ENCODE results near the gene TMEM239.

The TMEM239 gene

GRCh38 chr20:2865630-2866029 lies 49.5 kb downstream of the TMEM239 start:
- H3K14ac ChIP-seq (ENCODE audit: low read length in 2 of 2) = no peak overlapping the region
- no peak overlapping the region for H2BK15ac ChIP-seq (ENCODE audit: low read depth, poor library complexity, severe bottlenecking)
- WGBS = 94% methylated on average over 3 of the region's 3 CpGs
- no peak overlapping the region for H3K4ac ChIP-seq (ENCODE audit: low read depth in 1 of 2, low read length in 2 of 2)
- H3K4me1 ChIP-seq (ENCODE audit: control insufficient read depth, insufficient read depth, low read depth, low read length) = peaks cover 4% of the 10 kb centered on the region
- no peak overlapping the region for H2BK120ac ChIP-seq (ENCODE audit: low read depth, low read length)
- H3K9ac ChIP-seq (ENCODE audit: low read length) = no peak overlapping the region
- no peak overlapping the region for H3K27ac ChIP-seq (ENCODE audit: low read length, poor library complexity, severe bottlenecking)
- H3K23ac ChIP-seq (ENCODE audit: low read length in 2 of 2) = no peak overlapping the region
- H2BK5ac ChIP-seq (ENCODE audit: low read depth, low read length, poor library complexity, severe bottlenecking) = no peak overlapping the region
- H3K18ac ChIP-seq (ENCODE audit: low read depth in 1 of 2, low read length in 2 of 2) = no peak overlapping the region
- H3K36me3 ChIP-seq (ENCODE audit: control insufficient read depth in 1 of 2, insufficient read depth in 2 of 2, low read depth in 1 of 2, low read length in 2 of 2) = peaks cover 60 to 63% of the 10 kb centered on the region in 2 experiments
- DNase-seq = no peak
- no peak overlapping the region for H4K91ac ChIP-seq (ENCODE audit: low read length)
- no peak overlapping the region for H4K8ac ChIP-seq (ENCODE audit: low read length)
- no peak overlapping the region for H2BK12ac ChIP-seq (ENCODE audit: low read length in 2 of 2)
- no peaks in the 10 kb centered on the region for H3K9me3 ChIP-seq (ENCODE audit: control insufficient read depth, low read length)
- no peaks in the 10 kb centered on the region for H3K27me3 ChIP-seq (ENCODE audit: control insufficient read depth in 1 of 2, insufficient read depth in 1 of 2, low read length in 2 of 2)
- H3K4me2 ChIP-seq (ENCODE audit: low read length, poor library complexity, severe bottlenecking) = no peak overlapping the region
- no peak overlapping the region for H2AK5ac ChIP-seq (ENCODE audit: low read length, severe bottlenecking)
- peaks cover under 1% of the 10 kb centered on the region for H3K79me1 ChIP-seq (replicated peaks; ENCODE audit: low read length, poor library complexity, severe bottlenecking)
- no peak overlapping the region for H3K4me3 ChIP-seq (ENCODE audit: insufficient read depth in 1 of 2, low read depth in 1 of 2, low read length in 2 of 2)
- no peak overlapping the region for H2AFZ ChIP-seq (ENCODE audit: low read depth, low read length)

DNA sequence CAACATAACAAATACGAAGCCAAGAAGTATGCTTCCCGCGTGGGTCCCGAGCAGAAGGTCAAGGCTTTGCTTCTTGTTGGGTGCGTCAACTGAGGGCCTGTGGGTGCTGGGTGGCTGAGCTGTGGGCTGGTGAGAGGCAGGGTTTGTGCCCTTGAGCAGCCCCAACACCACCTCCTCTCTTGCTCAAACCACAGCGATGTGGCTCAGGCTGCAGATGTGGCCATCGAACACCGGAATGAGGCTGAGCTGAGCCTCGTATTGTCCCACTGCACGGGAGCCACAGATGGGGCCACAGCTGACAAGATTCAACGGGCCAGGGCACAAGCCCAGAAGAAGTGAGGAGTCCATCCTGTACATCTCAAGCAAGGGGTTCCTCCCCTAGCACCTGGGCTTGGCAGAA lies 50.1 kb downstream of the TMEM239 start:
- no peak overlapping the region for H2BK120ac ChIP-seq (ENCODE audit: low read depth, low read length)

GRCh38 chr20:2867081-2867864 lies 51.1 kb downstream of the TMEM239 start:
- DNase-seq = no peak
- Histone ChIP-seq H4K8ac (ENCODE audit: low read length) (no peak overlapping the region), H2BK12ac (ENCODE audit: low read length in 2 of 2) (no peak overlapping the region), H4K91ac (ENCODE audit: low read length) (no peak overlapping the region), H3K23ac (ENCODE audit: low read length in 2 of 2) (no peak overlapping the region), H2BK5ac (ENCODE audit: low read depth, low read length, poor library complexity, severe bottlenecking) (no peak overlapping the region), H3K14ac (ENCODE audit: low read length in 2 of 2) (no peak overlapping the region), H3K18ac (ENCODE audit: low read depth in 1 of 2, low read length in 2 of 2) (no peak overlapping the region), H2BK15ac (ENCODE audit: low read depth, poor library complexity, severe bottlenecking) (no peak overlapping the region), H3K27ac (ENCODE audit: low read length, poor library complexity, severe bottlenecking) (no peak overlapping the region), H2BK120ac (ENCODE audit: low read depth, low read length) (no peak overlapping the region), H3K79me1 (replicated peaks; ENCODE audit: low read length, poor library complexity, severe bottlenecking) (no peaks in the 10 kb centered on the region), H2AK5ac (ENCODE audit: low read length, severe bottlenecking) (no peak overlapping the region), H2AFZ (ENCODE audit: low read depth, low read length) (no peak overlapping the region), H3K9ac (ENCODE audit: low read length) (no peak overlapping the region), H3K9me3 (ENCODE audit: control insufficient read depth, low read length) (no peaks in the 10 kb centered on the region), H3K36me3 (ENCODE audit: control insufficient read depth in 1 of 2, insufficient read depth in 2 of 2, low read depth in 1 of 2, low read length in 2 of 2) (peaks cover 43 to 47% of the 10 kb centered on the region in 2 experiments), H3K4me1 (ENCODE audit: control insufficient read depth, insufficient read depth, low read depth, low read length) (peaks cover 17% of the 10 kb centered on the region), H3K4ac (ENCODE audit: low read depth in 1 of 2, low read length in 2 of 2) (no peak overlapping the region), H3K27me3 (ENCODE audit: control insufficient read depth in 1 of 2, insufficient read depth in 1 of 2, low read length in 2 of 2) (no peaks in the 10 kb centered on the region), H3K4me2 (ENCODE audit: low read length, poor library complexity, severe bottlenecking) (no peak overlapping the region), H3K4me3 (ENCODE audit: insufficient read depth in 1 of 2, low read depth in 1 of 2, low read length in 2 of 2) (no peak overlapping the region)
- 95% methylated on average over 11 of the region's 12 CpGs for whole genome bisulfite sequencing

More for the DNA sequence above, 50.1 kb downstream of the TMEM239 start:
- Histone ChIP-seq H3K18ac (ENCODE audit: low read depth in 1 of 2, low read length in 2 of 2) (no peak overlapping the region), H2BK12ac (ENCODE audit: low read length in 2 of 2) (no peak overlapping the region), H2AK5ac (ENCODE audit: low read length, severe bottlenecking) (no peak overlapping the region), H3K27me3 (ENCODE audit: control insufficient read depth in 1 of 2, insufficient read depth in 1 of 2, low read length in 2 of 2) (no peaks in the 10 kb centered on the region), H3K4me3 (ENCODE audit: insufficient read depth in 1 of 2, low read depth in 1 of 2, low read length in 2 of 2) (no peak overlapping the region), H3K4me1 (ENCODE audit: control insufficient read depth, insufficient read depth, low read depth, low read length) (peaks cover 10% of the 10 kb centered on the region), H3K23ac (ENCODE audit: low read length in 2 of 2) (no peak overlapping the region), H3K79me1 (replicated peaks; ENCODE audit: low read length, poor library complexity, severe bottlenecking) (no peaks in the 10 kb centered on the region), H3K9me3 (ENCODE audit: control insufficient read depth, low read length) (no peaks in the 10 kb centered on the region), H3K4me2 (ENCODE audit: low read length, poor library complexity, severe bottlenecking) (no peak overlapping the region), H2AFZ (ENCODE audit: low read depth, low read length) (no peak overlapping the region), H3K36me3 (ENCODE audit: control insufficient read depth in 1 of 2, insufficient read depth in 2 of 2, low read depth in 1 of 2, low read length in 2 of 2) (peaks cover 54 to 57% of the 10 kb centered on the region in 2 experiments), H4K8ac (ENCODE audit: low read length) (no peak overlapping the region), H3K4ac (ENCODE audit: low read depth in 1 of 2, low read length in 2 of 2) (no peak overlapping the region), H2BK5ac (ENCODE audit: low read depth, low read length, poor library complexity, severe bottlenecking) (no peak overlapping the region), H3K27ac (ENCODE audit: low read length, poor library complexity, severe bottlenecking) (no peak overlapping the region), H4K91ac (ENCODE audit: low read length) (no peak overlapping the region), H2BK15ac (ENCODE audit: low read depth, poor library complexity, severe bottlenecking) (no peak overlapping the region), H3K9ac (ENCODE audit: low read length) (no peak overlapping the region), H3K14ac (ENCODE audit: low read length in 2 of 2) (no peak overlapping the region)
- no peak for DNase-seq
- 98% methylated on average over 10 of the region's 11 CpGs for WGBS

All from mesenchymal stem cell (in vitro differentiated cells and primary cell).